ENCODE data around the gene NOL9.

DNA sequence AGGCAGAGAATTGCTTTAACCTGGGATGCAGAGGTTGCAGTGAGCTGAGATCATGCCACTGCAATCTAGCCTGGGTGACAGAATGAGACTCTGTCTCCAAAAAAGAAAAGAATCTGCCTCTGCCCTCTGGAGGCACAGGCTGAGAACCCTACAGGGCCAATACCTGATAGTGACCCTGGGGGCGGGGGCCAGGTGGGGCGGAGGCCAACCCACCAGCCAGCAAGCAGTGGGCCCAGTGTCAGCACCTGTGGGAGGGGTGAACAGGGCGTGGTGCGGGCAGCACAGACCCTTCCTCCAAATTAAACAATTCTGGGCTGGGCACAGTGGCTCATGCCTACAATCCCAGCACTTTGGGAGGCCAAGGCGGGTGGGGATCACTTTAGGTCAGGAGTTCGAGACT is 43.8 kb downstream of the NOL9 start:
- TF ChIP-seq, protein P1, sequence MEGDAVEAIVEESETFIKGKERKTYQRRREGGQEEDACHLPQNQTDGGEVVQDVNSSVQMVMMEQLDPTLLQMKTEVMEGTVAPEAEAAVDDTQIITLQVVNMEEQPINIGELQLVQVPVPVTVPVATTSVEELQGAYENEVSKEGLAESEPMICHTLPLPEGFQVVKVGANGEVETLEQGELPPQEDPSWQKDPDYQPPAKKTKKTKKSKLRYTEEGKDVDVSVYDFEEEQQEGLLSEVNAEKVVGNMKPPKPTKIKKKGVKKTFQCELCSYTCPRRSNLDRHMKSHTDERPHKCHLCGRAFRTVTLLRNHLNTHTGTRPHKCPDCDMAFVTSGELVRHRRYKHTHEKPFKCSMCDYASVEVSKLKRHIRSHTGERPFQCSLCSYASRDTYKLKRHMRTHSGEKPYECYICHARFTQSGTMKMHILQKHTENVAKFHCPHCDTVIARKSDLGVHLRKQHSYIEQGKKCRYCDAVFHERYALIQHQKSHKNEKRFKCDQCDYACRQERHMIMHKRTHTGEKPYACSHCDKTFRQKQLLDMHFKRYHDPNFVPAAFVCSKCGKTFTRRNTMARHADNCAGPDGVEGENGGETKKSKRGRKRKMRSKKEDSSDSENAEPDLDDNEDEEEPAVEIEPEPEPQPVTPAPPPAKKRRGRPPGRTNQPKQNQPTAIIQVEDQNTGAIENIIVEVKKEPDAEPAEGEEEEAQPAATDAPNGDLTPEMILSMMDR (IDR thresholded peaks at IDR 0.05): no peak
- no peak for TF ChIP-seq POLR2A (IDR thresholded peaks at IDR 0.05)
